SK-N-SH (cell line): ENCODE measurements around the gene ST6GALNAC3. TPM values are rescaled to one million over a fixed set of nuclear protein-coding genes. Genes with fewer than 3 reads are reported as not detected.

Source experiments
- CTCF ChIA-PET: fragments of 300-600, 350-600 bp; formaldehyde crosslinking; extraction: SDS; loops from one replicate; lab custom pipeline; 2021; lab: Yijun Ruan, JAX
- POLR2A ChIA-PET: fragments of 350-600 bp; sonication (Branson Sonifier 250); formaldehyde crosslinking; extraction: SDS; loops from one replicate; lab custom pipeline; 2020; ENCODE audit warnings: antibody characterized with exemption, inconsistent platforms; lab: Yijun Ruan, JAX
- DNase-seq: peaks from one replicate; pipeline ENCODE4 v3.0.0; 2012
- H2AFZ ChIP-seq: fragments of 200-600 bp; sonication (generic); 2 replicates; pipeline ENCODE4 v1.8.1; 2016; ENCODE audit warnings: antibody characterized with exemption, mild to moderate bottlenecking, low read depth
- H3F3A ChIP-seq: fragments of 200-600 bp; sonication (generic); replicated peaks from 2 replicates; pipeline ENCODE3; 2016; ENCODE audit warnings: antibody characterized with exemption, mild to moderate bottlenecking; ENCODE audit not compliant: insufficient read depth
- H3K27ac ChIP-seq, 2 experiments: fragments of 200-500 bp in 1 of 2; fragments of 200-600 bp in 1 of 2; sonication (Bioruptor generic) in 1 of 2; sonication (generic), shearing (Covaris generic) in 1 of 2; 2 replicates each; pipeline versions ENCODE4 v1.5.1 to v1.6.1; 2014 to 2016; ENCODE audit warnings: low read depth in 2 of 2, inconsistent platforms in 1 of 2, low read length in 1 of 2, mild to moderate bottlenecking in 1 of 2, mixed read lengths in 1 of 2
- H3K27me3 ChIP-seq: fragments of 200-600 bp; sonication (generic), shearing (Covaris generic); 2 replicates; pipeline ENCODE4 v1.6.1; 2016; ENCODE audit warnings: mixed run types; ENCODE audit not compliant: insufficient read depth
- H3K36me3 ChIP-seq, 2 experiments: fragments of 200-500 bp in 1 of 2; fragments of 200-600 bp in 1 of 2; sonication (Bioruptor generic) in 1 of 2; sonication (generic) in 1 of 2; replicated peaks in 1 of 2; 2 replicates each; pipeline versions ENCODE3 to v1.5.1; 2014 to 2016; ENCODE audit warnings: low read length in 1 of 2, mild to moderate bottlenecking in 1 of 2; ENCODE audit not compliant: insufficient read depth in 2 of 2, control insufficient read depth in 1 of 2
- H3K4me1 ChIP-seq, 2 experiments: fragments of 200-500 bp in 1 of 2; fragments of 200-600 bp in 1 of 2; sonication (Bioruptor generic) in 1 of 2; sonication (generic), shearing (Covaris generic) in 1 of 2; 2 replicates each; pipeline versions ENCODE4 v1.5.1 to v1.6.1; 2014 to 2016; ENCODE audit warnings: low read depth in 1 of 2, low read length in 1 of 2, mixed run types in 1 of 2; ENCODE audit not compliant: insufficient read depth in 2 of 2, control insufficient read depth in 1 of 2
- H3K4me2 ChIP-seq: fragments of 200-600 bp; sonication (generic), shearing (Covaris generic); 2 replicates; pipeline ENCODE4 v1.6.1; 2017; ENCODE audit warnings: mixed run types
- H3K4me3 ChIP-seq, 2 experiments: fragments of 200-500 bp in 1 of 2; fragments of 200-600 bp in 1 of 2; sonication (Bioruptor generic) in 1 of 2; sonication (generic), shearing (Covaris generic) in 1 of 2; 2 replicates each; pipeline versions ENCODE4 v1.5.1 to v1.8.1; 2014 to 2016; ENCODE audit warnings: low read depth in 2 of 2, inconsistent platforms in 1 of 2, low read length in 1 of 2, mild to moderate bottlenecking in 1 of 2, mixed read lengths in 1 of 2, moderate library complexity in 1 of 2
- H3K79me2 ChIP-seq: fragments of 200-600 bp; sonication (generic); 2 replicates; pipeline ENCODE4 v1.8.1; 2017; ENCODE audit warnings: mild to moderate bottlenecking; ENCODE audit not compliant: insufficient read depth
- H3K9ac ChIP-seq: fragments of 200-600 bp; sonication (generic); 2 replicates; pipeline ENCODE4 v1.6.1; 2017; ENCODE audit warnings: mixed run types
- H3K9me2 ChIP-seq: fragments of 200-600 bp; sonication (generic); 2 replicates; pipeline ENCODE4 v1.6.1; 2017; ENCODE audit warnings: mixed run types
- H3K9me3 ChIP-seq: fragments of 200-600 bp; sonication (generic); 2 replicates; pipeline ENCODE4 v1.6.1; 2017; ENCODE audit warnings: mixed run types, mild to moderate bottlenecking, moderate library complexity
- H4K20me1 ChIP-seq: fragments of 200-600 bp; sonication (generic); 2 replicates; pipeline ENCODE4 v1.6.1; 2017; ENCODE audit warnings: mild to moderate bottlenecking, mixed run types; ENCODE audit not compliant: insufficient read depth
- CHD2 ChIP-seq: fragments of 150-350 bp; IDR thresholded peaks from 2 replicates; pipeline ENCODE4 v1.6.1; 2018; ENCODE audit warnings: low read length; ENCODE audit not compliant: partially characterized antibody
- EP300 ChIP-seq, 2 experiments: IDR thresholded peaks; 2 replicates each; pipeline versions ENCODE4 v1.4.0 to v1.6.1; 2012; ENCODE audit warnings: borderline replicate concordance in 1 of 2, low read depth in 1 of 2, low read length in 1 of 2
- FOXJ3 ChIP-seq: sonication (generic); formaldehyde crosslinking; IDR thresholded peaks from 2 replicates; pipeline ENCODE4 v1.5.1; 2020; ENCODE audit warnings: mild to moderate bottlenecking, missing genetic modification reagents
- GABPA ChIP-seq: IDR thresholded peaks from 2 replicates; pipeline ENCODE4 v1.4.0; 2012; ENCODE audit warnings: low read depth, mild to moderate bottlenecking
- GATA2 ChIP-seq: sonication (generic); formaldehyde crosslinking; IDR thresholded peaks from 2 replicates; pipeline ENCODE4 v1.5.0; 2020; ENCODE audit warnings: mild to moderate bottlenecking, missing genetic modification reagents
- IRF3 ChIP-seq: fragments of 150-350 bp; IDR thresholded peaks from 2 replicates; pipeline ENCODE4 v1.6.1; 2016; ENCODE audit warnings: mild to moderate bottlenecking, low read depth, low read length
- JUND ChIP-seq: IDR thresholded peaks from 2 replicates; pipeline ENCODE4 v1.4.0; 2012
- MAX ChIP-seq: IDR thresholded peaks from 2 replicates; pipeline ENCODE4 v1.4.0; 2012; ENCODE audit warnings: low read depth
- MEF2A ChIP-seq: IDR thresholded peaks from 2 replicates; pipeline ENCODE4 v1.4.0; 2012; ENCODE audit warnings: low read depth, borderline replicate concordance
- MXI1 ChIP-seq: IDR thresholded peaks from 2 replicates; pipeline ENCODE4 v1.6.1; 2012; ENCODE audit warnings: mild to moderate bottlenecking, low read depth, low read length, improper control_type of control experiment
- POLR2AphosphoS5 ChIP-seq: IDR thresholded peaks from 2 replicates; pipeline ENCODE4 v1.6.1; 2012; ENCODE audit warnings: low read depth, low read length
- RAD21 ChIP-seq: IDR thresholded peaks from 2 replicates; pipeline ENCODE4 v1.6.1; 2012; ENCODE audit warnings: mild to moderate bottlenecking, low read length
- RCOR1 ChIP-seq: fragments of 150-350 bp; IDR thresholded peaks from 2 replicates; pipeline ENCODE4 v1.6.1; 2017; ENCODE audit warnings: antibody characterized with exemption, low read length
- REST ChIP-seq: IDR thresholded peaks from 2 replicates; pipeline ENCODE4 v1.6.1; 2012; ENCODE audit warnings: mild to moderate bottlenecking, low read depth, low read length, moderate library complexity
- RXRA ChIP-seq: IDR thresholded peaks from 2 replicates; pipeline ENCODE4 v1.4.0; 2012; ENCODE audit warnings: low read depth, mild to moderate bottlenecking, borderline replicate concordance
- SMC3 ChIP-seq: IDR thresholded peaks from 2 replicates; pipeline ENCODE4 v1.6.1; 2012; ENCODE audit warnings: low read depth, low read length, improper control_type of control experiment
- TCF12 ChIP-seq: IDR thresholded peaks from 2 replicates; pipeline ENCODE4 v1.4.0; 2012
- USF1 ChIP-seq: IDR thresholded peaks from 2 replicates; pipeline ENCODE4 v1.4.0; 2012; ENCODE audit warnings: low read depth, borderline replicate concordance
- USF2 ChIP-seq: fragments of 150-350 bp; IDR thresholded peaks from 2 replicates; pipeline ENCODE4 v1.6.1; 2017; ENCODE audit warnings: antibody characterized with exemption, low read length, low read depth, borderline replicate concordance
- ZBTB33 ChIP-seq: IDR thresholded peaks from 2 replicates; pipeline ENCODE4 v1.4.0; 2012; ENCODE audit warnings: low read depth, borderline replicate concordance
- WGBS: methylation state at CpG from one replicate; pipeline ENCODE4 v1.1.6; 2017; ENCODE audit warnings: low lambda C conversion rate; 5-methylcytosine and 5-hydroxymethylcytosine counted together
- polyA plus RNA-seq, 3 experiments: library from polyadenylated mRNA; depleted of rRNA; stranded (reverse); fragments of >200 nt; gene quantifications; 2 replicates each; pipeline ENCODE4 v1.2.3, GENCODE V29; 2012

The ST6GALNAC3 gene
- polyA plus RNA-seq, 1 of the 3 experiments (the other 2 are of a cell fraction), result 8.1 TPM

- Histone ChIP-seq H3K27ac (peak overlapping the region in 1 of 2 experiments; percentile 5; a peak in 1 of 4 replicates), H3K79me2 (no peaks in the 10 kb centered on the region), H3K9me2 (no peaks in the 10 kb centered on the region), H3K9me3 (no peaks in the 10 kb centered on the region), H3K36me3 (no peaks in the 10 kb centered on the region), H3K27me3 (no peaks in the 10 kb centered on the region), H3F3A (no peaks in the 10 kb centered on the region), H3K4me2 (no peak overlapping the region), H3K4me3 (no peak overlapping the region), H4K20me1 (no peaks in the 10 kb centered on the region), H3K9ac (no peak overlapping the region), H3K4me1 (peaks cover 0 to 12% of the 10 kb centered on the region in 2 experiments; a peak in 1 of 4 replicates), H2AFZ (no peak overlapping the region)
- POLR2A ChIA-PET, result no interaction called here
- WGBS, result 81% methylated on average over 6 of the region's 6 CpGs
- DNase-seq, result no peak
- CTCF ChIA-PET, result no interaction called here
- no peak for TF ChIP-seq RXRA
- TF ChIP-seq IRF3, result no peak
- TF ChIP-seq MXI1, result no peak
- TF ChIP-seq ZBTB33, result no peak
- TF ChIP-seq GATA2 (CRISPR knock-in tag), result no peak
- TF ChIP-seq TCF12, result no peak
- TF ChIP-seq GABPA, result no peak
- no peak for TF ChIP-seq MAX
- no peak for TF ChIP-seq POLR2AphosphoS5
- TF ChIP-seq FOXJ3, result no peak
- no peak for TF ChIP-seq RAD21
- no peak for TF ChIP-seq USF2
- TF ChIP-seq REST, result no peak
- no peak for TF ChIP-seq CHD2
- TF ChIP-seq MEF2A, result no peak
- no peak for TF ChIP-seq EP300 (IDR thresholded peaks at IDR 0.05; ENCODE audit: borderline replicate concordance in 1 of 2, low read depth in 1 of 2, low read length in 1 of 2)
- no peak for TF ChIP-seq JUND
- TF ChIP-seq RCOR1, result no peak
- no peak for TF ChIP-seq SMC3
- TF ChIP-seq USF1, result no peak
Measured at GRCh38 chr1:76186554-76187170, 112.1 kb downstream of the ST6GALNAC3 start.
